ENCODE results near the gene AFP.
"Not testable (repeated sequence)": the region's sequence is repeated elsewhere in the genome, so short reads cannot be mapped to it uniquely, and the experiment has no call there.

DNA sequence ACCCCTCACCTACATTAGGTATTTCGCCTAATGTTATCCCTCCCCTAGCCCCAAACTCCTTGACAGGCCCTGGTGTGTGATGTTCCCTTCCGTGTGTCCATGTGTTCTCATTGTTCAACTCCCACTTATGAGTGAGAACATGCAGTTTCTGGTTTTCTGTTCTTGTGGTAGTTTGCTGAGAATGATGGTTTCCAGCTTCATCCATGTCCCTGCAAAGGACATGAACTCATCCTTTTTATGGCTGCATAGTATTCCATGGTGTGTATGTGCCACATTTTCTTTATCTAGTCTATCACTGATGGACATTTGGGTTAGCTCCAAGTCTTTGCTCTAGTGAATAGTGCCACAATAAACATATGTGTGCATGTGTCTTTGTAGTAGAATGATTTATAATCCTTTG lies 46.4 kb upstream of the AFP start:
- not testable (repeated sequence) for TF ChIP-seq EZH2 (IDR thresholded peaks at IDR 0.05; ENCODE audit: borderline replicate concordance, low read depth, low read length, poor library complexity, severe bottlenecking)
- TF ChIP-seq, protein P1, sequence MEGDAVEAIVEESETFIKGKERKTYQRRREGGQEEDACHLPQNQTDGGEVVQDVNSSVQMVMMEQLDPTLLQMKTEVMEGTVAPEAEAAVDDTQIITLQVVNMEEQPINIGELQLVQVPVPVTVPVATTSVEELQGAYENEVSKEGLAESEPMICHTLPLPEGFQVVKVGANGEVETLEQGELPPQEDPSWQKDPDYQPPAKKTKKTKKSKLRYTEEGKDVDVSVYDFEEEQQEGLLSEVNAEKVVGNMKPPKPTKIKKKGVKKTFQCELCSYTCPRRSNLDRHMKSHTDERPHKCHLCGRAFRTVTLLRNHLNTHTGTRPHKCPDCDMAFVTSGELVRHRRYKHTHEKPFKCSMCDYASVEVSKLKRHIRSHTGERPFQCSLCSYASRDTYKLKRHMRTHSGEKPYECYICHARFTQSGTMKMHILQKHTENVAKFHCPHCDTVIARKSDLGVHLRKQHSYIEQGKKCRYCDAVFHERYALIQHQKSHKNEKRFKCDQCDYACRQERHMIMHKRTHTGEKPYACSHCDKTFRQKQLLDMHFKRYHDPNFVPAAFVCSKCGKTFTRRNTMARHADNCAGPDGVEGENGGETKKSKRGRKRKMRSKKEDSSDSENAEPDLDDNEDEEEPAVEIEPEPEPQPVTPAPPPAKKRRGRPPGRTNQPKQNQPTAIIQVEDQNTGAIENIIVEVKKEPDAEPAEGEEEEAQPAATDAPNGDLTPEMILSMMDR (conservative IDR thresholded peaks at IDR 0.05; ENCODE audit: low read depth, low read length): not testable (repeated sequence)

Data from A673 (cell line).